Measurements from ENCODE around the gene ADGRL3.

DNA sequence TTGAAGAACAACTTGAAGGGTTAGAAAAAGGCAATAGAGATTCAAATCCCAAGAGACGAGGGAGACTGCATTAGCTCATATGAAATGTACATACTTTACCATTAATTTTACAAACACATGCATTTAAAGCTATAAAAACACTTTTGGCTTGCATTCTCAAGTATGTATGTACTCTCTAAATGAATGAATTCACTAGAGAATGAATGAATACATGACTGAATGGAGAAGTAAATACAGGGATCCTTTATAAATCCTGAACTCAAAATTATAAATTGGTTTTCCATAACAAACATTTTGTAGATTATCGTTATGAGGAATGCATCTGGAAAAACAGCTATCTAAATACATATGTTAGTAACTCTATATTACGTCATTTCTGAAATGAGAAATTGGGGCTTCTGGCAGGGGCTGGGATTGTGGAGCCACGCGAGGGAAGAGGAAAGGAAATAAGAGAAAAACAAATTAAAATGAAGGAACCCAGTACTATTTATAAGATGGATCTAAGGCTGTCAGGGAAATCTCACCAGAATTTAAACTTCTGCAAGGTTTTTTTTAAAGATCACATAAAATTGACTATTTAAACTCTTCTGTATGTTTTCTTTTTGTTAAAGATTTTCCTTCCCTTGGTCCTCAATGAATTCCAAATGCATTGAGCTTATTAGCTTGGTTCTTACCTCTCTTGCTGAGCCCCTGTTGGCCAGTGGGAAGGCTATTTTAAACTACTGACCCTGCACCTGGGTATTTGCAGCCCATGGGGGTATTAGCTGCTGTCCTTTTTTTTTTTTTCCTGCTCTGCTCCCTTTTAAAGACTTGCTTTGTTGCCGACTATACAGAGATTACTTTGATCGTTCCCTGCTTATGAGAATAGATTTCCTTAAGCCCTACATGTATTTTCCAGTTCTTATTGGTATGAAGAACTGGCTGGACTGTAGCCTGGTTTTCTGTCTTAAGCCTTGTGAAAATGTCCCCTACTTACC is 207.8 kb downstream of the ADGRL3 start:
- TF ChIP-seq, protein P1, sequence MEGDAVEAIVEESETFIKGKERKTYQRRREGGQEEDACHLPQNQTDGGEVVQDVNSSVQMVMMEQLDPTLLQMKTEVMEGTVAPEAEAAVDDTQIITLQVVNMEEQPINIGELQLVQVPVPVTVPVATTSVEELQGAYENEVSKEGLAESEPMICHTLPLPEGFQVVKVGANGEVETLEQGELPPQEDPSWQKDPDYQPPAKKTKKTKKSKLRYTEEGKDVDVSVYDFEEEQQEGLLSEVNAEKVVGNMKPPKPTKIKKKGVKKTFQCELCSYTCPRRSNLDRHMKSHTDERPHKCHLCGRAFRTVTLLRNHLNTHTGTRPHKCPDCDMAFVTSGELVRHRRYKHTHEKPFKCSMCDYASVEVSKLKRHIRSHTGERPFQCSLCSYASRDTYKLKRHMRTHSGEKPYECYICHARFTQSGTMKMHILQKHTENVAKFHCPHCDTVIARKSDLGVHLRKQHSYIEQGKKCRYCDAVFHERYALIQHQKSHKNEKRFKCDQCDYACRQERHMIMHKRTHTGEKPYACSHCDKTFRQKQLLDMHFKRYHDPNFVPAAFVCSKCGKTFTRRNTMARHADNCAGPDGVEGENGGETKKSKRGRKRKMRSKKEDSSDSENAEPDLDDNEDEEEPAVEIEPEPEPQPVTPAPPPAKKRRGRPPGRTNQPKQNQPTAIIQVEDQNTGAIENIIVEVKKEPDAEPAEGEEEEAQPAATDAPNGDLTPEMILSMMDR (IDR thresholded peaks at IDR 0.05; ENCODE audit: low read depth, low read length, missing input control) = no peak
- TF ChIP-seq REST (IDR thresholded peaks at IDR 0.05) = no peak
- no peak for TF ChIP-seq MAX (IDR thresholded peaks at IDR 0.05)
- TF ChIP-seq, protein P2, sequence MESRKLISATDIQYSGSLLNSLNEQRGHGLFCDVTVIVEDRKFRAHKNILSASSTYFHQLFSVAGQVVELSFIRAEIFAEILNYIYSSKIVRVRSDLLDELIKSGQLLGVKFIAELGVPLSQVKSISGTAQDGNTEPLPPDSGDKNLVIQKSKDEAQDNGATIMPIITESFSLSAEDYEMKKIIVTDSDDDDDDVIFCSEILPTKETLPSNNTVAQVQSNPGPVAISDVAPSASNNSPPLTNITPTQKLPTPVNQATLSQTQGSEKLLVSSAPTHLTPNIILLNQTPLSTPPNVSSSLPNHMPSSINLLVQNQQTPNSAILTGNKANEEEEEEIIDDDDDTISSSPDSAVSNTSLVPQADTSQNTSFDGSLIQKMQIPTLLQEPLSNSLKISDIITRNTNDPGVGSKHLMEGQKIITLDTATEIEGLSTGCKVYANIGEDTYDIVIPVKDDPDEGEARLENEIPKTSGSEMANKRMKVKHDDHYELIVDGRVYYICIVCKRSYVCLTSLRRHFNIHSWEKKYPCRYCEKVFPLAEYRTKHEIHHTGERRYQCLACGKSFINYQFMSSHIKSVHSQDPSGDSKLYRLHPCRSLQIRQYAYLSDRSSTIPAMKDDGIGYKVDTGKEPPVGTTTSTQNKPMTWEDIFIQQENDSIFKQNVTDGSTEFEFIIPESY (IDR thresholded peaks at IDR 0.05) = no peak
- TF ChIP-seq RAD21 (IDR thresholded peaks at IDR 0.05) = no peak
- TF ChIP-seq JUND (IDR thresholded peaks at IDR 0.05) = no peak
- no peak for TF ChIP-seq GABPA (IDR thresholded peaks at IDR 0.05 in 1 of 2, conservative IDR thresholded peaks at IDR 0.05 in 1 of 2)
- TF ChIP-seq, protein P3, sequence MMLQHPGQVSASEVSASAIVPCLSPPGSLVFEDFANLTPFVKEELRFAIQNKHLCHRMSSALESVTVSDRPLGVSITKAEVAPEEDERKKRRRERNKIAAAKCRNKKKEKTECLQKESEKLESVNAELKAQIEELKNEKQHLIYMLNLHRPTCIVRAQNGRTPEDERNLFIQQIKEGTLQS (IDR thresholded peaks at IDR 0.05) = no peak
- no peak for TF ChIP-seq NR2F2 (IDR thresholded peaks at IDR 0.05)
- TF ChIP-seq SP1 (IDR thresholded peaks at IDR 0.05) = no peak

All from liver (tissue), 3 donors.